DMS114 treated with DMSO at 0.1 percent for 48 hours (cell line): ENCODE data around the gene AMIGO3.
"Not testable (repeated sequence)": the region's sequence is repeated elsewhere in the genome, so short reads cannot be mapped to it uniquely, and the experiment has no call there.

Source experiments
- DNase-seq: peaks from one replicate; lab custom pipeline; 2025; ENCODE audit not compliant: unreplicated experiment; lab: John Stamatoyannopoulos, UW

Gene AMIGO3

GRCh38 chr3:49689908-49690624 is 29.4 kb downstream of the AMIGO3 start:
- not testable (repeated sequence) for DNase-seq

- no peak for DNase-seq
These were observed 30.2 kb downstream of the AMIGO3 start, which contains the start of the genes MST1 and RNF123 for GRCh38 chr3:49689046-49689907. Gene MST1 (minus strand): TSS chr3:49689474. CDS start chr3:49688691, 783 bp downstream. Gene RNF123 (plus strand): TSS chr3:49689557. CDS start chr3:49691166, 1,609 bp downstream.

- not testable (repeated sequence) for DNase-seq
These were observed 31.0 kb downstream of the AMIGO3 start for GRCh38 chr3:49688338-49689045.

- not testable (repeated sequence) for DNase-seq
These were observed 32.1 kb downstream of the AMIGO3 start for GRCh38 chr3:49687424-49687795.

- not testable (repeated sequence) for DNase-seq
These were observed 32.6 kb downstream of the AMIGO3 start for GRCh38 chr3:49686769-49687423.

- DNase-seq: not testable (repeated sequence)
These were observed 33.1 kb downstream of the AMIGO3 start for GRCh38 chr3:49686346-49686745.

- not testable (repeated sequence) for DNase-seq
These were observed 33.6 kb downstream of the AMIGO3 start for GRCh38 chr3:49685846-49686245.

GRCh38 chr3:49685103-49685502 is 34.4 kb downstream of the AMIGO3 start:
- DNase-seq: not testable (repeated sequence)

GRCh38 chr3:49684453-49684852 is 35.0 kb downstream of the AMIGO3 start:
- DNase-seq: not testable (repeated sequence)

- no peak for DNase-seq
These were observed 36.3 kb downstream of the AMIGO3 start for GRCh38 chr3:49683162-49683561.

GRCh38 chr3:49681543-49681942 is 37.9 kb downstream of the AMIGO3 start:
- DNase-seq: no peak

GRCh38 chr3:49681232-49681522 is 38.3 kb downstream of the AMIGO3 start:
- DNase-seq: no peak

GRCh38 chr3:49680493-49681231 is 38.8 kb downstream of the AMIGO3 start:
- no peak for DNase-seq

GRCh38 chr3:49675912-49676311 is 43.6 kb downstream of the AMIGO3 start:
- DNase-seq: no peak

GRCh38 chr3:49674497-49674983 is 44.9 kb downstream of the AMIGO3 start:
- DNase-seq: no peak

GRCh38 chr3:49673715-49674496 is 45.6 kb downstream of the AMIGO3 start, which contains the start of gene APEH:
Gene APEH (plus strand): TSS chr3:49674351. CDS start chr3:49674402, 51 bp downstream.
- no peak for DNase-seq

GRCh38 chr3:49673121-49673714 is 46.3 kb downstream of the AMIGO3 start:
- DNase-seq: no peak

- DNase-seq: no peak
These were observed 47.9 kb downstream of the AMIGO3 start for GRCh38 chr3:49671291-49672288.
